ENCODE data around the gene PRKG1. TPM values are rescaled to one million over a fixed set of nuclear protein-coding genes. Genes with fewer than 3 reads are reported as not detected.

Gene PRKG1
- polyA plus RNA-seq, 1 donor (not counting 4 experiments of a cell fraction or from before 2014, with no cell fraction given): 0.24 TPM

DNA sequence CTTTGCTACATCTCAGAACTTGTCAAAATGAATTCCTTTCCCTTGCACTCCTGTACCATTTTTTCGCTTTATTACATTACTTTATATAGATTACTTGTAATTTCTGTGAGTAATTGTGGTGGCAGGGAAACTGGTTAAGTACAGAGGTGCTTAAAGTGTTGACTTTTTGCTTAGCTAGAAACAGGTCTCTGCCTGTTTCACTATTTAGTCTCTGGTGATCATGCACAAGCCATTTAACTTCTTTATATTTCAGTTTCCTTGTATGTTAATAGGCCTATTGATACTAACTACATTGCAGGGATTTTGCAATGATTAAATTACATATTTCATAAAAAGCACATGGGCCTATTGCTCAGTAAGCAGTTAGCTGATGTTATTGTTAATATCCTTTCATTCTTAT lies 233.8 kb downstream of the PRKG1 start:
- H2AFZ ChIP-seq (ENCODE audit: control insufficient read depth, low read length): no peak overlapping the region
- H3K4me1 ChIP-seq (ENCODE audit: control insufficient read depth, extremely low read depth, insufficient read depth, low read length): no peaks in the 10 kb centered on the region
- no peak overlapping the region for H3K9ac ChIP-seq (ENCODE audit: control insufficient read depth, extremely low read depth, insufficient read depth, low read length)
- no peak overlapping the region for H3K4me3 ChIP-seq (ENCODE audit: control insufficient read depth in 2 of 3, extremely low read depth in 1 of 3, insufficient read depth in 2 of 3, low read depth in 1 of 3, low read length in 3 of 3)
- TF ChIP-seq, protein P1, sequence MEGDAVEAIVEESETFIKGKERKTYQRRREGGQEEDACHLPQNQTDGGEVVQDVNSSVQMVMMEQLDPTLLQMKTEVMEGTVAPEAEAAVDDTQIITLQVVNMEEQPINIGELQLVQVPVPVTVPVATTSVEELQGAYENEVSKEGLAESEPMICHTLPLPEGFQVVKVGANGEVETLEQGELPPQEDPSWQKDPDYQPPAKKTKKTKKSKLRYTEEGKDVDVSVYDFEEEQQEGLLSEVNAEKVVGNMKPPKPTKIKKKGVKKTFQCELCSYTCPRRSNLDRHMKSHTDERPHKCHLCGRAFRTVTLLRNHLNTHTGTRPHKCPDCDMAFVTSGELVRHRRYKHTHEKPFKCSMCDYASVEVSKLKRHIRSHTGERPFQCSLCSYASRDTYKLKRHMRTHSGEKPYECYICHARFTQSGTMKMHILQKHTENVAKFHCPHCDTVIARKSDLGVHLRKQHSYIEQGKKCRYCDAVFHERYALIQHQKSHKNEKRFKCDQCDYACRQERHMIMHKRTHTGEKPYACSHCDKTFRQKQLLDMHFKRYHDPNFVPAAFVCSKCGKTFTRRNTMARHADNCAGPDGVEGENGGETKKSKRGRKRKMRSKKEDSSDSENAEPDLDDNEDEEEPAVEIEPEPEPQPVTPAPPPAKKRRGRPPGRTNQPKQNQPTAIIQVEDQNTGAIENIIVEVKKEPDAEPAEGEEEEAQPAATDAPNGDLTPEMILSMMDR (optimal IDR thresholded peaks at IDR 0.05 in 1 of 3, IDR thresholded peaks at IDR 0.05 in 1 of 3, conservative IDR thresholded peaks at IDR 0.05 in 1 of 3; ENCODE audit: extremely low read depth in 1 of 3, insufficient read depth in 2 of 3, low read length in 3 of 3): no peak
- no peak for TF ChIP-seq EZH2 (IDR thresholded peaks at IDR 0.05; ENCODE audit: low read length)
- dilution Hi-C loops (cut with MboI; ENCODE audit: extremely low pct_ligation_motif_present, low sequenced_read_pairs): no loop called here
- DNase-seq (ENCODE audit: low read depth, low spot score) (no peak), FAIRE-seq (no peak)
- H3K27me3 ChIP-seq (ENCODE audit: control insufficient read depth, extremely low read depth, insufficient read depth, low read length): no peaks in the 10 kb centered on the region
- H3K9me1 ChIP-seq (ENCODE audit: control insufficient read depth, extremely low read depth, insufficient read depth, low read length): no peaks in the 10 kb centered on the region
- no peaks in the 10 kb centered on the region for H4K20me1 ChIP-seq (ENCODE audit: control insufficient read depth, extremely low read depth, insufficient read depth, low read length)
- no peaks in the 10 kb centered on the region for H3K79me2 ChIP-seq (ENCODE audit: control insufficient read depth, insufficient read depth, low read length)
- no peak overlapping the region for H3K27ac ChIP-seq (ENCODE audit: control insufficient read depth, insufficient read depth, low read length)
- H3K4me2 ChIP-seq (ENCODE audit: control insufficient read depth, extremely low read depth, insufficient read depth, low read depth, low read length): no peak overlapping the region
- H3K36me3 ChIP-seq (ENCODE audit: control insufficient read depth in 2 of 2, extremely low read depth in 1 of 2, insufficient read depth in 2 of 2, low read length in 2 of 2): no peaks in the 10 kb centered on the region
- H3K9me3 ChIP-seq (ENCODE audit: control insufficient read depth, low read depth, low read length): no peaks in the 10 kb centered on the region

- no peak overlapping the region for H3K4me2 ChIP-seq (ENCODE audit: control insufficient read depth, extremely low read depth, insufficient read depth, low read depth, low read length)
- dilution Hi-C loops (cut with MboI; ENCODE audit: extremely low pct_ligation_motif_present, low sequenced_read_pairs): no loop called here
- TF ChIP-seq, protein P1 (optimal IDR thresholded peaks at IDR 0.05 in 1 of 3, IDR thresholded peaks at IDR 0.05 in 1 of 3, conservative IDR thresholded peaks at IDR 0.05 in 1 of 3; ENCODE audit: extremely low read depth in 1 of 3, insufficient read depth in 2 of 3, low read length in 3 of 3): no peak
- no peak for TF ChIP-seq EZH2 (IDR thresholded peaks at IDR 0.05; ENCODE audit: low read length)
- no peaks in the 10 kb centered on the region for H3K79me2 ChIP-seq (ENCODE audit: control insufficient read depth, insufficient read depth, low read length)
- DNase-seq (ENCODE audit: low read depth, low spot score): no peak
- no peak overlapping the region for H3K27ac ChIP-seq (ENCODE audit: control insufficient read depth, insufficient read depth, low read length)
- H3K36me3 ChIP-seq (ENCODE audit: control insufficient read depth in 2 of 2, extremely low read depth in 1 of 2, insufficient read depth in 2 of 2, low read length in 2 of 2): no peaks in the 10 kb centered on the region
- H3K27me3 ChIP-seq (ENCODE audit: control insufficient read depth, extremely low read depth, insufficient read depth, low read length): no peaks in the 10 kb centered on the region
- H3K9ac ChIP-seq (ENCODE audit: control insufficient read depth, extremely low read depth, insufficient read depth, low read length): no peak overlapping the region
- no peak for FAIRE-seq
- no peaks in the 10 kb centered on the region for H3K4me1 ChIP-seq (ENCODE audit: control insufficient read depth, extremely low read depth, insufficient read depth, low read length)
- no peaks in the 10 kb centered on the region for H4K20me1 ChIP-seq (ENCODE audit: control insufficient read depth, extremely low read depth, insufficient read depth, low read length)
- no peaks in the 10 kb centered on the region for H3K9me1 ChIP-seq (ENCODE audit: control insufficient read depth, extremely low read depth, insufficient read depth, low read length)
- no peak overlapping the region for H3K4me3 ChIP-seq (ENCODE audit: control insufficient read depth in 2 of 3, extremely low read depth in 1 of 3, insufficient read depth in 2 of 3, low read depth in 1 of 3, low read length in 3 of 3)
- no peak overlapping the region for H2AFZ ChIP-seq (ENCODE audit: control insufficient read depth, low read length)
- H3K9me3 ChIP-seq (ENCODE audit: control insufficient read depth, low read depth, low read length): no peaks in the 10 kb centered on the region
Observed at GRCh38 chr10:51311228-51311627, 236.9 kb downstream of the PRKG1 start.

All from keratinocyte (primary cell).